ENCODE data around the gene SUMO2.

- TF ChIP-seq ZFP3 (CRISPR knock-in tag; IDR thresholded peaks at IDR 0.05) (no peak), PPARA (CRISPR knock-in tag; IDR thresholded peaks at IDR 0.05; ENCODE audit: borderline replicate concordance) (no peak), ARNTL (CRISPR knock-in tag; IDR thresholded peaks at IDR 0.05; ENCODE audit: borderline replicate concordance, low read depth) (no peak), ZC3H10 (CRISPR knock-in tag; IDR thresholded peaks at IDR 0.05) (no peak), PATZ1 (CRISPR knock-in tag; IDR thresholded peaks at IDR 0.05; ENCODE audit: borderline replicate concordance) (no peak), CSRNP3 (CRISPR knock-in tag; IDR thresholded peaks at IDR 0.05) (no peak), ISL1 (CRISPR knock-in tag; IDR thresholded peaks at IDR 0.05) (no peak), TCF4 (CRISPR knock-in tag; IDR thresholded peaks at IDR 0.05; ENCODE audit: borderline replicate concordance) (no peak), ZFP30 (CRISPR knock-in tag; IDR thresholded peaks at IDR 0.05) (no peak), BACH2 (CRISPR knock-in tag; IDR thresholded peaks at IDR 0.05; ENCODE audit: borderline replicate concordance) (no peak), RARB (CRISPR knock-in tag; IDR thresholded peaks at IDR 0.05) (no peak)
- TF ChIP-seq, protein P1, sequence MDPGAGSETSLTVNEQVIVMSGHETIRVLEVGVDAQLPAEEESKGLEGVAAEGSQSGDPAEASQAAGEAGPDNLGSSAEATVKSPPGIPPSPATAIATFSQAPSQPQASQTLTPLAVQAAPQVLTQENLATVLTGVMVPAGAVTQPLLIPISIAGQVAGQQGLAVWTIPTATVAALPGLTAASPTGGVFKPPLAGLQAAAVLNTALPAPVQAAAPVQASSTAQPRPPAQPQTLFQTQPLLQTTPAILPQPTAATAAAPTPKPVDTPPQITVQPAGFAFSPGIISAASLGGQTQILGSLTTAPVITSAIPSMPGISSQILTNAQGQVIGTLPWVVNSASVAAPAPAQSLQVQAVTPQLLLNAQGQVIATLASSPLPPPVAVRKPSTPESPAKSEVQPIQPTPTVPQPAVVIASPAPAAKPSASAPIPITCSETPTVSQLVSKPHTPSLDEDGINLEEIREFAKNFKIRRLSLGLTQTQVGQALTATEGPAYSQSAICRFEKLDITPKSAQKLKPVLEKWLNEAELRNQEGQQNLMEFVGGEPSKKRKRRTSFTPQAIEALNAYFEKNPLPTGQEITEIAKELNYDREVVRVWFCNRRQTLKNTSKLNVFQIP (CRISPR knock-in tag; IDR thresholded peaks at IDR 0.05; ENCODE audit: borderline replicate concordance, low read depth): no peak
Observed at GRCh38 chr17:75176625-75177024, 6.1 kb downstream of the SUMO2 start.

Data from SK-N-SH treated with all-trans-retinoic acid at 6 μM for 48 hours (cell line).